Esophagus muscularis mucosa (tissue), 4 donors: ENCODE data around the gene FMO1. TPM values are rescaled to one million over a fixed set of nuclear protein-coding genes. Genes with fewer than 3 reads are reported as not detected.

ENCODE experiments used
- DNase-seq: peaks from one replicate; pipeline ENCODE4 v3.0.0-alpha.2; 2017; ENCODE audit errors: extremely low spot score
- H3K27ac ChIP-seq, 4 donors: fragments of 200-600 bp; sonication (generic); replicated peaks in 1 of 4; 1 replicate in 3 of 4; 2 replicates in 1 of 4; pipeline ENCODE4 v1.5.1; 2016 to 2019; ENCODE audit warnings: mild to moderate bottlenecking in 1 of 4
- H3K27me3 ChIP-seq, 4 donors: fragments of 200-600 bp; sonication (generic); one replicate each; pipeline versions ENCODE4 v1.5.1 to v1.6.0; 2016 to 2019
- H3K36me3 ChIP-seq, 4 donors: fragments of 200-600 bp; sonication (generic); one replicate each; pipeline ENCODE4 v1.5.1; 2016 to 2019
- H3K4me1 ChIP-seq, 4 donors: fragments of 200-600 bp; sonication (generic); one replicate each; pipeline ENCODE4 v1.5.1; 2016 to 2019
- H3K4me3 ChIP-seq, 4 donors: fragments of 200-600 bp; sonication (generic); 1 replicate in 2 of 4; 2 replicates in 2 of 4; pipeline ENCODE4 v1.5.1; 2016 to 2019; ENCODE audit warnings: mild to moderate bottlenecking in 4 of 4, moderate library complexity in 1 of 4
- H3K9me3 ChIP-seq, 4 donors: fragments of 200-600 bp; sonication (generic); 1 replicate in 3 of 4; 2 replicates in 1 of 4; pipeline ENCODE4 v1.5.1; 2016 to 2019
- CTCF ChIP-seq, 3 experiments: fragments of 200-600 bp in 2 of 3; fragments of 450-650 bp in 1 of 3; sonication (generic) in 2 of 3; IDR thresholded peaks; one replicate each; pipeline ENCODE4 v1.5.1; 2017 to 2019; ENCODE audit warnings: antibody characterized with exemption in 3 of 3, mild to moderate bottlenecking in 2 of 3, moderate library complexity in 1 of 3
- EP300 ChIP-seq: sonication (generic); formaldehyde crosslinking; IDR thresholded peaks from one replicate; pipeline ENCODE4 v1.6.1; 2017; ENCODE audit warnings: antibody characterized with exemption
- POLR2A ChIP-seq: fragments of 450-650 bp; IDR thresholded peaks from one replicate; pipeline ENCODE4 v1.6.1; 2017; ENCODE audit warnings: antibody characterized with exemption, moderate library complexity, mild to moderate bottlenecking, low read depth
- POLR2AphosphoS5 ChIP-seq, 2 donors: sonication (generic); formaldehyde crosslinking; IDR thresholded peaks; one replicate each; pipeline ENCODE4 v1.6.1; 2017; ENCODE audit warnings: antibody characterized with exemption in 2 of 2
- WGBS: methylation state at CpG from one replicate; pipeline ENCODE4 v1.1.5; 2018; 5-methylcytosine and 5-hydroxymethylcytosine counted together
- intact Hi-C: fragments of 100-400 bp; cut with DNase I; formaldehyde crosslinking; loops from one replicate; pipeline ENCODE4 v1.15.1; 2023
- small RNA-seq, 3 donors: library from RNA; depleted of rRNA; stranded (forward); fragments of <200 nt; gene quantifications; one replicate each; pipeline ENCODE3, GENCODE V24; 2016
- total RNA-seq, 4 donors: library from RNA; depleted of rRNA; stranded (reverse); fragments of >200 nt; gene quantifications; one replicate each; pipeline versions ENCODE4 v1.1.0 to v1.2.1, GENCODE V29; 2016

FMO1 gene
- total RNA-seq, 4 donors from 2014 or later = 0.34 TPM; not detected in 3

GRCh38 chr1:171329251-171329650 lies 81.0 kb downstream of the FMO1 start:
- 92% methylated on average over 7 of the region's 7 CpGs for WGBS
- intact Hi-C loops = no loop called here
- Histone ChIP-seq H3K36me3 (peaks cover 0 to 3% (median 0%) of the 10 kb centered on the region in 4 donors), H3K27ac (no peak overlapping the region), H3K9me3 (no peaks in the 10 kb centered on the region), H3K4me3 (no peak overlapping the region), H3K4me1 (no peaks in the 10 kb centered on the region), H3K27me3 (no peaks in the 10 kb centered on the region)
- TF ChIP-seq EP300 (no peak), CTCF (IDR thresholded peaks at IDR 0.05) (no peak), POLR2AphosphoS5 (IDR thresholded peaks at IDR 0.05) (no peak), POLR2A (no peak)
- no peak for DNase-seq

- Histone ChIP-seq H3K27me3 (no peaks in the 10 kb centered on the region), H3K4me3 (no peak overlapping the region), H3K9me3 (no peaks in the 10 kb centered on the region), H3K36me3 (no peaks in the 10 kb centered on the region), H3K27ac (no peak overlapping the region), H3K4me1 (no peaks in the 10 kb centered on the region)
- TF ChIP-seq POLR2AphosphoS5 (IDR thresholded peaks at IDR 0.05) (no peak), CTCF (IDR thresholded peaks at IDR 0.05) (no peak), POLR2A (no peak), EP300 (no peak)
- no peak for DNase-seq
- 77% methylated on average over 1 of the region's 1 CpG for WGBS
- intact Hi-C loops = no loop called here
Measured at GRCh38 chr1:171334024-171334640, 85.8 kb downstream of the FMO1 start.

Small RNA genes lying within 50 kb of the gene (small RNA-seq; reads per million reads assigned to genes)
- gene RF00019 = 0 reads per million in 3 donors

Other genes starting within 250 kb of the FMO1 start
- gene FMO3, start 157.6 kb upstream of the FMO1 start, total RNA-seq = 1 to 10 TPM; 2.9 to 6.3 (median 5.8) TPM
- 10 to 100 TPM; 41.1 to 69.4 (median 56.2) TPM for gene FMO2, start 63.2 kb upstream of the FMO1 start, total RNA-seq
- 1 to 10 TPM; 1.2 to 3.2 (median 1.7) TPM for gene FMO4, start 65.7 kb downstream of the FMO1 start, total RNA-seq
- 10 to 100 TPM; 63.8 to 79.3 (median 66.6) TPM for gene PRRC2C, start 237.0 kb downstream of the FMO1 start, total RNA-seq